Mesothelial cell of epicardium (in vitro differentiated cells): Measurements from ENCODE around the gene THSD7A. TPM values are rescaled to one million over a fixed set of nuclear protein-coding genes. Genes with fewer than 3 reads are reported as not detected.
A peak's percentile ranks its signal among the peaks of the same experiment; 100 is the strongest.

Experiments used
- DNase-seq, 2 experiments: peaks; one replicate each; pipeline ENCODE4 v3.0.0; 2021; ENCODE audit warnings: low spot score in 2 of 2; ENCODE audit not compliant: unreplicated experiment in 2 of 2
- H3K27ac Mint-ChIP-seq: 2 replicates; pipeline ENCODE4 v1.8.0; 2021; ENCODE audit warnings: mixed read lengths
- H3K27me3 Mint-ChIP-seq: 2 replicates; pipeline ENCODE4 v1.8.0; 2021; ENCODE audit warnings: low read depth, mixed read lengths
- H3K36me3 Mint-ChIP-seq: 2 replicates; pipeline ENCODE4 v1.8.0; 2021; ENCODE audit warnings: mixed read lengths
- H3K4me1 Mint-ChIP-seq: 2 replicates; pipeline ENCODE4 v1.8.0; 2021; ENCODE audit warnings: mixed read lengths
- H3K4me3 Mint-ChIP-seq: 2 replicates; pipeline ENCODE4 v1.8.0; 2021; ENCODE audit warnings: mild to moderate bottlenecking, moderate library complexity, mixed read lengths
- H3K9me3 Mint-ChIP-seq: 2 replicates; pipeline ENCODE4 v1.8.0; 2021; ENCODE audit warnings: mixed read lengths
- total RNA-seq: library from RNA; stranded (reverse); gene quantifications from 3 replicates; pipeline ENCODE4 v1.2.1, GENCODE V29; 2021
- TF ChIP-seq, protein P1 (sequence below): fragments of 200-600 bp; sonication (generic); IDR thresholded peaks from one replicate; pipeline ENCODE4 v1.5.0; 2021; ENCODE audit warnings: antibody characterized with exemption; ENCODE audit not compliant: unreplicated experiment

Gene THSD7A
- total RNA-seq, 1 donor from 2014 or later: 13.4 TPM

DNA sequence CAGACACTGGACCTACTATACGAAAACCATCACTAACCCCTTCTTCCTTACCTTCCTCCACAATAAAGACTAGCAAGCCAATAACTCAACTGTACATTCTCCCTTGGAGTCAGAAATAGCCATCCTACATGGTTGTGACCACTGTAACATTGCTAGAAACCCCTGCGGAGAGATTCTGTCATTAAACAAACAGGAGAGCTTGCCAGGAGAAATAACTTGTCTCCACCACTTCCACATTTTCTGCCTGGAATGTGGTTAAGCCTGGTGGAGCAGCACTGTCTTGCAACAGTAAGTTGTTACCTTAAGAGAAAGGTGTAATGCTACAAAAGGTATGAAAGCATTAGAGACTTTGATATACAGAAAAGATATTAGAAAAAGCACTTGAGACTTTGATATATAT, 45.8 kb downstream of the THSD7A start:
- Mint-ChIP-seq H3K4me3 (no peak overlapping the region), H3K27ac (peak overlapping the region; percentile 28), H3K27me3 (no peaks in the 10 kb centered on the region), H3K36me3 (no peaks in the 10 kb centered on the region), H3K4me1 (peaks cover 6% of the 10 kb centered on the region), H3K9me3 (no peaks in the 10 kb centered on the region)
- TF ChIP-seq, protein P1, sequence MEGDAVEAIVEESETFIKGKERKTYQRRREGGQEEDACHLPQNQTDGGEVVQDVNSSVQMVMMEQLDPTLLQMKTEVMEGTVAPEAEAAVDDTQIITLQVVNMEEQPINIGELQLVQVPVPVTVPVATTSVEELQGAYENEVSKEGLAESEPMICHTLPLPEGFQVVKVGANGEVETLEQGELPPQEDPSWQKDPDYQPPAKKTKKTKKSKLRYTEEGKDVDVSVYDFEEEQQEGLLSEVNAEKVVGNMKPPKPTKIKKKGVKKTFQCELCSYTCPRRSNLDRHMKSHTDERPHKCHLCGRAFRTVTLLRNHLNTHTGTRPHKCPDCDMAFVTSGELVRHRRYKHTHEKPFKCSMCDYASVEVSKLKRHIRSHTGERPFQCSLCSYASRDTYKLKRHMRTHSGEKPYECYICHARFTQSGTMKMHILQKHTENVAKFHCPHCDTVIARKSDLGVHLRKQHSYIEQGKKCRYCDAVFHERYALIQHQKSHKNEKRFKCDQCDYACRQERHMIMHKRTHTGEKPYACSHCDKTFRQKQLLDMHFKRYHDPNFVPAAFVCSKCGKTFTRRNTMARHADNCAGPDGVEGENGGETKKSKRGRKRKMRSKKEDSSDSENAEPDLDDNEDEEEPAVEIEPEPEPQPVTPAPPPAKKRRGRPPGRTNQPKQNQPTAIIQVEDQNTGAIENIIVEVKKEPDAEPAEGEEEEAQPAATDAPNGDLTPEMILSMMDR: no peak
- DNase-seq: no peak

DNA sequence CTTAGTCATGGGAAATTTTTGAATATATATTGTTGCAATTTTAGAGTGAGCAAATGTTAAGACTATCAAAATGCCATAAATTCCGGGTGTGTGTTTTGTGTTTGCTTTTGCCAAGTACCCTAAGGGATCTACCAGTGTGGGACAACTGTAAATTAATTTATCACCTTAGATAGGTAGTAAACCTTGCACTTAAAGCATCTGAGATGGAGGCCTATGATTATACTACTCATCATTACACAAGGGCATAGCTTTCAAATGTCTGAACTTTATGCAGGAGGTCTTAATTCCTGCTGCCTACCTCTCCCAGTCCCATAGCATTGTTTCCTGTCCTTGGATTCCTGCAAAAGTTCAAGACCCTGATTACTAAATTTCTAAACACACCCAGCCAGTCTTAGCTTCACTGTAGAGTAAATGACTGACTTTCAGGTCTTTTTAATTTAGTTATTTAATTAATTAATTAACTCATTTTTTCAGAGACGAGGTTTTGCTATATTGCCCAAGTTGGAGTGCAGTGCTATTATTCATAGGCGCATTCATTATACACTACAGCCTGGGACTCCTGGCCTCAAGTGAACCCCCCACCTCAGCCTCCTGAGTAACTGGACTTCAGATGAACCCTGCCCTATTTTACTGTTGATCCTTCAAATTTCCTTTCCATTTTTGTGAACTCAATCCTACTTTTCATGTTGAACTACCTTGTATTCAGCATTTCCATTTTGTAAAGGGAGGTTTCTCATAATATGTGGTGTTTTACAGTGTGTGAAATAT, 47.0 kb downstream of the THSD7A start:
- Mint-ChIP-seq H3K27me3 (no peaks in the 10 kb centered on the region), H3K4me1 (peaks cover 6% of the 10 kb centered on the region), H3K4me3 (no peak overlapping the region), H3K36me3 (peaks cover 2% of the 10 kb centered on the region), H3K27ac (no peak overlapping the region), H3K9me3 (peaks cover 4% of the 10 kb centered on the region)
- TF ChIP-seq, protein P1: no peak
- DNase-seq: no peak

DNA sequence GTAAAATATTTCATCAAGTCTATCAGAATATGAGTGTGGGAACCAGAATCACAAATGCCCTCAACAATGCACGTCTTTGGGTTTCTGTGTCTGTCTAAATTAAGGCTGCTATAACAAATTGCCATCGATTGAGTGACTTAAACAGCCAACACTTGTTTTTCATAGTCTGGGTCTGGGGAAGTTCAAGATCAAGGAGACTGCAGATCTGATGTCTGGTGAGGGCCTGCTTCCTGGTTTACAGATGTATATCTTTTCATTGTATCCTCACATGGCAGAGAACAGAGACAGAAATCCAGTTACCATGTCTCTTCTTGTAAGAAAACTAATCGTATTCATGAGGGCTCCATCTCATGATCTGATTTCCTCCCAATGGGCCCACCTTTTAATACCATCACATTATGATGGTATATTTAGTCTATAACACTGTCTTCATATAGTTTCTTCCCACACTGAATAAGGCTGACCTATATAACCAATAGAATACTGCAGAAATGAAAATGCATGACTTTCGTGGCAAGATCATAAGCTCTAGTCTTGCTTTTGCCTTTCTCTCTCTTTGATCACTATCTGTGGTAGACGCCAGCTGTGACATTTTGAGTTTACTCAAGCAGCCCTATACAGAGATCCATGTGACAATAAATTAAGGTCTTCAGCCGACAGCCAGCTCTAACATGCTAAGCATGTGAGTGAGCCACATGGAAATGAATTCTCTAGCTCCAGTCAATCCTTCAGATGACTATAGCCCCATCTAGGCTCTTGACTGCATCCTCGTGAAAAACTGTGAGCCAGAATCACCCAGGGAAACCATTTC, 51.9 kb downstream of the THSD7A start:
- DNase-seq: no peak
- Mint-ChIP-seq H3K27me3 (no peaks in the 10 kb centered on the region), H3K9me3 (peaks cover 8% of the 10 kb centered on the region), H3K4me1 (no peaks in the 10 kb centered on the region), H3K4me3 (no peak overlapping the region), H3K36me3 (peaks cover 2% of the 10 kb centered on the region), H3K27ac (no peak overlapping the region)
- TF ChIP-seq, protein P1: no peak

DNA sequence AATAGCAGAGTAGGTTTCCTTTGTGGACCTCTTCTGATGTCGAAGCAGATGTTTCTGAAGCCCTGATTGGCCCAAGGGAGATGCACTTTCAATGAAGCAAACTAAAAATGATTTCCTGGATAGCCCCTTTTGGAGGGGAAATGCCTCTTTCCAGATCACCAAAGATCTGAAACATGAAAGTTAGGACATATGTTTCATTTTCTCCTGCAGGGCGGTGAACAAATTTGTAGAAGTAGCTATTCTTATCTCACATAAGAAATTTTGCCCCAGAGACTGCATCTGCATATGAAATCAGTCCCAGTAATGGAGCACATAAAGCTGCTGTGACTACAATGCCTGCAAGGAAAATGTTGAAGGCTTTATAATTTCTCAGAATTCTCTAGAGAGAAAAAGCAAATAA, 56.0 kb downstream of the THSD7A start:
- Mint-ChIP-seq H3K27ac (no peak overlapping the region), H3K27me3 (no peaks in the 10 kb centered on the region), H3K9me3 (peaks cover 13% of the 10 kb centered on the region), H3K4me1 (no peaks in the 10 kb centered on the region), H3K36me3 (peaks cover 8% of the 10 kb centered on the region), H3K4me3 (no peak overlapping the region)
- TF ChIP-seq, protein P1: no peak
- no peak for DNase-seq

DNA sequence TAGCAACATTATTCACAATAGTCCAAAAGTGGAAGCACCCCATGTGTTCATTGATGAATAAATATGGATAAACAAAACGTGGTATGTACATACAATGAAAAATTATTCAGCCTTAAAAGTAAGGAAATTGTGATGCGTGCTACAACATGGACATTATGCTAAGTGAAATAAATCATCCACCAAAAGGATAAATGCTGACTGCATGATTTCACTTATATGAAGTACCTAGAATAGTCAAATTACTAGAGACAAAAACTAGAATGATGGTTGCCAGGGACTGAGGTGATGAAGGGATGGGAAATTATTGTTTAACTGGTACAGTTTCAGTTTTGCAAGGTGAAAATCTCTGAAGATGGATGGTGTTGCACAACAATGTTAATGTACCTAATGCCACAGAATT, 56.6 kb downstream of the THSD7A start:
- Mint-ChIP-seq H3K4me3 (no peak overlapping the region), H3K9me3 (peaks cover 13% of the 10 kb centered on the region), H3K27ac (no peak overlapping the region), H3K4me1 (no peaks in the 10 kb centered on the region), H3K27me3 (no peaks in the 10 kb centered on the region), H3K36me3 (peaks cover 6% of the 10 kb centered on the region)
- no peak for DNase-seq
- TF ChIP-seq, protein P1: no peak
